HepG2 (cell line): ENCODE results near the gene NSD1. TPM values are rescaled to one million over a fixed set of nuclear protein-coding genes. Genes with fewer than 3 reads are reported as not detected.

Source experiments
- ATAC-seq: fragments of 200-7000 bp; cut with Tn5 transposase; 3 replicates; pipeline ENCODE4 v1.9.1; 2020; ENCODE audit warnings: mild to moderate bottlenecking, moderate library complexity
- BruUV-seq: library from RNA; stranded (reverse); fragments of 400-500 nt; replicated peaks from 2 replicates; lab custom pipeline; 2021; lab: Mats Ljungman, UMichigan
- CTCF ChIA-PET: fragments of 300-600 bp; formaldehyde crosslinking; extraction: SDS; loops from one replicate; lab custom pipeline; 2021; ENCODE audit warnings: low total read pairs, inconsistent platforms, low intra/inter-chr PET ratio; lab: Yijun Ruan, JAX
- POLR2A ChIA-PET: fragments of 350-600 bp; sonication (Branson Sonifier 250); formaldehyde crosslinking; loops from one replicate; lab custom pipeline; 2020; ENCODE audit warnings: antibody characterized with exemption, inconsistent platforms; lab: Yijun Ruan, JAX
- DNase-seq: peaks from one replicate; pipeline ENCODE4 v3.0.0-alpha.2; 2015; ENCODE audit warnings: low spot score
- FAIRE-seq: peaks from 3 replicates; lab custom pipeline; 2011; peaks lifted over from hg19 to GRCh38; lab: Jason Lieb, UNC
- H2AFZ ChIP-seq: one replicate; pipeline ENCODE4 v1.6.1; 2011; ENCODE audit warnings: low read length, inconsistent platforms
- H3K27ac ChIP-seq: fragments of 300-600 bp; 3 replicates; pipeline ENCODE4 v1.8.0; 2011; ENCODE audit warnings: mixed run types, mild to moderate bottlenecking, mixed read lengths, low read length, inconsistent platforms; ENCODE audit not compliant: insufficient read depth; ENCODE audit errors: extremely low read length
- H3K27me3 ChIP-seq, 2 experiments: fragments of 200-600 bp in 1 of 2; 2 replicates in 1 of 2; 3 replicates in 1 of 2; pipeline versions ENCODE4 v1.6.0 to v1.8.0; 2011; ENCODE audit warnings: low read length in 2 of 2, mild to moderate bottlenecking in 2 of 2, moderate library complexity in 2 of 2, inconsistent platforms in 1 of 2; ENCODE audit not compliant: insufficient read depth in 2 of 2, control insufficient read depth in 1 of 2
- H3K36me3 ChIP-seq, 2 experiments: fragments of 200-600 bp in 1 of 2; replicated peaks in 1 of 2; 2 replicates in 1 of 2; 3 replicates in 1 of 2; pipeline versions ENCODE4 v1.5.1 to v1.8.0; 2011; ENCODE audit warnings: low read length in 2 of 2, inconsistent platforms in 1 of 2; ENCODE audit not compliant: insufficient read depth in 2 of 2, control insufficient read depth in 1 of 2
- H3K4me1 ChIP-seq: 2 replicates; pipeline ENCODE4 v1.5.1; 2012; ENCODE audit warnings: low read length, inconsistent platforms; ENCODE audit not compliant: insufficient read depth
- H3K4me2 ChIP-seq: 2 replicates; pipeline ENCODE4 v1.6.0; 2011; ENCODE audit warnings: low read depth, low read length, inconsistent platforms
- H3K4me3 ChIP-seq, 3 experiments: fragments of 200-600 bp in 1 of 3; sonication (generic), shearing (Covaris generic) in 1 of 3; replicated peaks in 1 of 3; 2 replicates each; pipeline ENCODE4 v1.5.1; 2011 to 2016; ENCODE audit warnings: low read length in 3 of 3, inconsistent platforms in 2 of 3, low read depth in 2 of 3, mild to moderate bottlenecking in 2 of 3, control low read depth in 1 of 3, mixed read lengths in 1 of 3; ENCODE audit not compliant: insufficient read depth in 1 of 3
- H3K79me2 ChIP-seq: one replicate; pipeline ENCODE4 v1.6.1; 2011; ENCODE audit warnings: low read length, inconsistent platforms; ENCODE audit not compliant: insufficient read depth
- H3K9ac ChIP-seq: 2 replicates; pipeline ENCODE4 v1.6.0; 2011; ENCODE audit warnings: mild to moderate bottlenecking, low read depth, low read length, inconsistent platforms; ENCODE audit not compliant: insufficient read depth
- H3K9me3 ChIP-seq: 2 replicates; pipeline ENCODE4 v1.5.1; 2012; ENCODE audit warnings: mild to moderate bottlenecking, low read length
- H4K20me1 ChIP-seq: 2 replicates; pipeline ENCODE4 v1.6.0; 2011; ENCODE audit warnings: inconsistent platforms, mild to moderate bottlenecking, low read length, moderate library complexity; ENCODE audit not compliant: insufficient read depth
- AKAP8 ChIP-seq: sonication (generic); formaldehyde crosslinking; IDR thresholded peaks from 2 replicates; pipeline ENCODE4 v1.5.1; 2020; ENCODE audit warnings: mild to moderate bottlenecking, missing genetic modification reagents
- FOSL2 ChIP-seq: sonication (generic); formaldehyde crosslinking; IDR thresholded peaks from 2 replicates; pipeline ENCODE4 v1.4.0; 2020; ENCODE audit warnings: missing genetic modification reagents
- FOXC1 ChIP-seq: sonication (generic); formaldehyde crosslinking; IDR thresholded peaks from 2 replicates; pipeline ENCODE4 v1.8.0; 2022; ENCODE audit warnings: mild to moderate bottlenecking, missing genetic modification reagents, borderline replicate concordance
- JUND ChIP-seq: sonication (generic); formaldehyde crosslinking; IDR thresholded peaks from 2 replicates; pipeline ENCODE4 v1.8.0; 2022; ENCODE audit warnings: mild to moderate bottlenecking, missing genetic modification reagents
- KAT2B ChIP-seq: fragments of 150-350 bp; IDR thresholded peaks from 2 replicates; pipeline ENCODE4 v1.6.1; 2014; ENCODE audit warnings: low read depth, low read length, borderline replicate concordance
- MED13 ChIP-seq: sonication (generic); formaldehyde crosslinking; IDR thresholded peaks from 2 replicates; pipeline ENCODE4 v1.5.0; 2020; ENCODE audit warnings: missing genetic modification reagents
- MIER3 ChIP-seq: IDR thresholded peaks from 2 replicates; pipeline ENCODE4 v1.6.1; 2016; ENCODE audit warnings: missing compliant biosample characterization, borderline replicate concordance
- MTERF4 ChIP-seq: sonication (generic); formaldehyde crosslinking; IDR thresholded peaks from 2 replicates; pipeline ENCODE4 v1.8.0; 2023; ENCODE audit warnings: mild to moderate bottlenecking, missing genetic modification reagents
- NRL ChIP-seq: sonication (generic); formaldehyde crosslinking; IDR thresholded peaks from 2 replicates; pipeline ENCODE4 v1.5.0; 2020; ENCODE audit warnings: missing genetic modification reagents, mild to moderate bottlenecking, moderate library complexity, borderline replicate concordance
- PAF1 ChIP-seq: IDR thresholded peaks from 2 replicates; pipeline ENCODE4 v1.6.1; 2016; ENCODE audit warnings: missing genetic modification reagents, missing compliant biosample characterization
- RBFOX2 ChIP-seq: fragments of 200-400 bp; formaldehyde crosslinking; IDR thresholded peaks from 2 replicates; pipeline ENCODE4 v1.6.1; 2017; ENCODE audit warnings: low read depth, mild to moderate bottlenecking, low read length
- SUZ12 ChIP-seq: fragments of 150-350 bp; IDR thresholded peaks from 2 replicates; pipeline ENCODE4 v1.6.1; 2014; ENCODE audit warnings: low read depth, low read length
- THAP7 ChIP-seq: sonication (generic); formaldehyde crosslinking; IDR thresholded peaks from 2 replicates; pipeline ENCODE4 v1.8.1; 2023; ENCODE audit warnings: mild to moderate bottlenecking, missing genetic modification reagents
- U2AF2 ChIP-seq: fragments of 200-400 bp; formaldehyde crosslinking; IDR thresholded peaks from 2 replicates; pipeline ENCODE4 v1.6.1; 2017; ENCODE audit warnings: low read depth, mild to moderate bottlenecking, low read length
- ZBTB2 ChIP-seq: sonication (generic); formaldehyde crosslinking; IDR thresholded peaks from 2 replicates; pipeline ENCODE4 v1.8.0; 2022; ENCODE audit warnings: low read depth, missing genetic modification reagents
- ZNF251 ChIP-seq: sonication (generic); formaldehyde crosslinking; IDR thresholded peaks from 2 replicates; pipeline ENCODE4 v1.9.0; 2021; ENCODE audit warnings: mild to moderate bottlenecking, missing genetic modification reagents
- ZNF264 ChIP-seq: sonication (generic); formaldehyde crosslinking; IDR thresholded peaks from 2 replicates; pipeline ENCODE4 v1.4.0; 2020; ENCODE audit warnings: missing genetic modification reagents
- ZNF598 ChIP-seq: sonication (generic); formaldehyde crosslinking; IDR thresholded peaks from 2 replicates; pipeline ENCODE4 v1.5.1; 2020; ENCODE audit warnings: mild to moderate bottlenecking, missing genetic modification reagents, borderline replicate concordance
- WGBS: methylation state at CpG from one replicate; pipeline ENCODE4 v1.1.6; 2017; ENCODE audit warnings: low lambda C conversion rate; 5-methylcytosine and 5-hydroxymethylcytosine counted together
- in situ Hi-C: cut with HindIII; loops from 2 replicates; pipeline ENCODE4 v1.10.0; 2017; ENCODE audit warnings: low pct_unique_long_range_greater_than_20kb; ENCODE audit not compliant: extremely low pct_ligation_motif_present
- intact Hi-C: fragments of 100-400 bp; cut with micrococcal nuclease; formaldehyde crosslinking; loops from one replicate; pipeline ENCODE4 v1.10.0; 2022; ENCODE audit not compliant: unreplicated experiment
- polyA plus RNA-seq, 8 experiments: library from polyadenylated mRNA; depleted of rRNA in 3 of 8; stranded (reverse) in 7 of 8; unstranded in 1 of 8; fragments of >200 nt; fragmentation: Illumina TruSeq in 4 of 8; extraction: Trizol in 4 of 8; gene quantifications; 2 replicates each; pipeline versions ENCODE4 v1.2.1 to v1.2.3, GENCODE V29; 2011 to 2016; ENCODE audit warnings: low read depth in 4 of 8, missing spikeins in 1 of 8, mixed read lengths in 1 of 8; ENCODE audit not compliant: insufficient read depth in 1 of 8
- total RNA-seq, 5 experiments: library from RNA; depleted of rRNA; stranded (reverse); fragments of >200 nt; fragmentation: Illumina TruSeq; extraction: Trizol; gene quantifications; 2 replicates each; pipeline ENCODE4 v1.2.3, GENCODE V29; 2016; ENCODE audit warnings: low read depth in 1 of 5

NSD1 gene
- total and polyA plus RNA-seq, 2 of the 13 experiments (the other 11 are each of a cell fraction or from before 2014, with no cell fraction given), result 0.01 to 0.09 TPM

- Histone ChIP-seq H3K4me1 (no peaks in the 10 kb centered on the region), H4K20me1 (no peaks in the 10 kb centered on the region), H3K27ac (no peak overlapping the region), H3K27me3 (no peaks in the 10 kb centered on the region), H3K79me2 (no peaks in the 10 kb centered on the region), H3K9ac (no peak overlapping the region), H3K36me3 (no peaks in the 10 kb centered on the region), H3K9me3 (no peaks in the 10 kb centered on the region), H3K4me2 (no peak overlapping the region), H2AFZ (no peak overlapping the region), H3K4me3 (no peak overlapping the region)
- ChIA-PET POLR2A (no interaction called here), CTCF (no interaction called here)
- 17% methylated on average over 3 of the region's 3 CpGs for WGBS
- intact Hi-C loops (no loop called here), in situ Hi-C loops (no loop called here)
- BruUV-seq, result no TSS peak
- no peak for FAIRE-seq
- ATAC-seq, result no peak
- TF ChIP-seq RBFOX2 (no peak), ZBTB2 (CRISPR knock-in tag) (no peak), AKAP8 (CRISPR knock-in tag) (no peak), U2AF2 (no peak), FOSL2 (CRISPR knock-in tag) (no peak), ZNF264 (CRISPR knock-in tag) (no peak), THAP7 (no peak), ZNF251 (no peak), SUZ12 (no peak), MED13 (CRISPR knock-in tag) (no peak), MTERF4 (CRISPR knock-in tag) (no peak), PAF1 (CRISPR knock-in tag) (no peak), MIER3 (CRISPR knock-in tag) (no peak), ZNF598 (CRISPR knock-in tag) (no peak), KAT2B (no peak), JUND (CRISPR knock-in tag) (no peak), FOXC1 (CRISPR knock-in tag) (no peak), NRL (CRISPR knock-in tag) (no peak)
- no peak for DNase-seq
These were observed 45.9 kb downstream of the NSD1 start for GRCh38 chr5:177179431-177179830.
